HCT116 (cell line): ENCODE results near the gene TXLNG.
"Not testable (repeated sequence)": the region's sequence is repeated elsewhere in the genome, so short reads cannot be mapped to it uniquely, and the experiment has no call there.

ENCODE experiments used
- CEBPB ChIP-seq: IDR thresholded peaks from 2 replicates; pipeline ENCODE4 v1.6.1; 2012; ENCODE audit warnings: low read depth
- CTCF ChIP-seq, 3 experiments: fragments of 200-600 bp in 1 of 3; sonication (generic) in 1 of 3; IDR thresholded peaks in 2 of 3; conservative IDR thresholded peaks in 1 of 3; 2 replicates each; pipeline ENCODE4 v1.5.1; 2012 to 2017; ENCODE audit warnings: low read depth in 2 of 3, low read length in 2 of 3, antibody characterized with exemption in 1 of 3, borderline replicate concordance in 1 of 3, control low read depth in 1 of 3, mild to moderate bottlenecking in 1 of 3, mixed read lengths in 1 of 3, mixed run types in 1 of 3, moderate library complexity in 1 of 3; ENCODE audit not compliant: insufficient read depth in 1 of 3
- EZH2 ChIP-seq: fragments of 200-600 bp; sonication (generic); IDR thresholded peaks from 2 replicates; pipeline ENCODE4 v1.6.1; 2017; ENCODE audit warnings: antibody characterized with exemption, mixed run types
- EZH2phosphoT487 ChIP-seq: fragments of 200-600 bp; IDR thresholded peaks from 2 replicates; pipeline ENCODE4 v1.6.1; 2018; ENCODE audit warnings: antibody characterized with exemption, borderline replicate concordance
- POLR2A ChIP-seq: IDR thresholded peaks from 2 replicates; pipeline ENCODE4 v1.7.0; 2011; ENCODE audit warnings: borderline replicate concordance; ENCODE audit not compliant: insufficient read depth, insufficient read length; ENCODE audit errors: extremely low read depth
- POLR2AphosphoS5 ChIP-seq: IDR thresholded peaks from 2 replicates; pipeline ENCODE4 v1.6.1; 2011; ENCODE audit warnings: mild to moderate bottlenecking, low read depth, low read length, moderate library complexity
- RAD21 ChIP-seq: IDR thresholded peaks from 2 replicates; pipeline ENCODE4 v1.6.1; 2012; ENCODE audit warnings: low read depth, mild to moderate bottlenecking
- REST ChIP-seq: IDR thresholded peaks from 2 replicates; pipeline ENCODE4 v1.6.1; 2012; ENCODE audit warnings: low read depth
- SP1 ChIP-seq: IDR thresholded peaks from 2 replicates; pipeline ENCODE4 v1.6.1; 2012; ENCODE audit warnings: low read depth
- SRF ChIP-seq: IDR thresholded peaks from 2 replicates; pipeline ENCODE4 v1.6.1; 2012; ENCODE audit warnings: low read depth
- TCF7L2 ChIP-seq: IDR thresholded peaks from 2 replicates; pipeline ENCODE4 v1.7.0; 2011; ENCODE audit warnings: borderline replicate concordance, inconsistent platforms; ENCODE audit not compliant: insufficient read depth, insufficient read length; ENCODE audit errors: extremely low read depth
- ZFX ChIP-seq: fragments of 450-650 bp; IDR thresholded peaks from 2 replicates; pipeline ENCODE4 v1.6.1; 2017
- ZNF274 ChIP-seq: fragments of 200-500 bp; sonication (Bioruptor generic); IDR thresholded peaks from 2 replicates; pipeline ENCODE4 v1.6.1; 2014; ENCODE audit warnings: mild to moderate bottlenecking, low read depth, low read length, inconsistent platforms
- TF ChIP-seq, protein P1 (sequence below): IDR thresholded peaks from 2 replicates; pipeline ENCODE4 v1.6.1; 2012

DNA sequence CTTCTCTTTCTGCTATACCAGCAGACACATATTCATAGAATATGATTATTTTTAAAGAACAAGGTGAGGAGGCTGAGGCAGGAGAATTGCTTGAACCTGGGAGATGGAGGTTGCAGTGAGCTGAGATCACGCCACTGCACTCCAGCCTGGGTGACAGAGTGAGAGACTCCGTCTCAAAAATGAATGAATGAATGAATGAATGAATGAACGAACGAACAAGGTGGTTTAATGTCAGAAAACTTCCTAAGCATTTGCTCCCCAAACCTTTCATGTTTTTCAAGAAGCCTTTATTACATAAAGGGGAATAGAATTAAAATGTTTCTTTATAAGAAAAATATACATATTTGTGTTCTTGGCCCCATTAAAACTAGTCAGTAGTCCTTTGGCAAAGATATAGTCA lies 24.8 kb upstream of the TXLNG start:
- TF ChIP-seq EZH2; EZH2phosphoT487; POLR2A; CTCF (IDR thresholded peaks at IDR 0.05 in 2 of 3, conservative IDR thresholded peaks at IDR 0.05 in 1 of 3; ENCODE audit: borderline replicate concordance in 1 of 3, insufficient read depth in 1 of 3, low read depth in 2 of 3, low read length in 2 of 3); SRF; TCF7L2; POLR2AphosphoS5; ZFX; ZNF274; RAD21; CEBPB; SP1; REST: not testable (repeated sequence)
- TF ChIP-seq, protein P1, sequence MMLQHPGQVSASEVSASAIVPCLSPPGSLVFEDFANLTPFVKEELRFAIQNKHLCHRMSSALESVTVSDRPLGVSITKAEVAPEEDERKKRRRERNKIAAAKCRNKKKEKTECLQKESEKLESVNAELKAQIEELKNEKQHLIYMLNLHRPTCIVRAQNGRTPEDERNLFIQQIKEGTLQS = not testable (repeated sequence)
